HG03457 (cell line): Measurements from ENCODE around the gene TMEM217.

Experiments
- ATAC-seq: cut with Tn5 transposase; IDR thresholded peaks from one replicate; pipeline ENCODE4 v1.9.1; 2021; ENCODE audit warnings: moderate number of reproducible peaks; ENCODE audit not compliant: unreplicated experiment

Gene TMEM217

GRCh38 chr6:37170273-37171200 is 87.4 kb downstream of the TMEM217 start:
- ATAC-seq, result peak; percentile 24

- ATAC-seq, result peak; percentile 39
Observed at GRCh38 chr6:37169496-37170272, 88.3 kb downstream of the TMEM217 start, which contains the start of gene PIM1. Gene PIM1, plus strand, starts transcription at chr6:37170152. Its CDS starts 424 bp downstream, at chr6:37170576.

GRCh38 chr6:37168811-37169495 is 89.0 kb downstream of the TMEM217 start:
- ATAC-seq, result no peak

- no peak for ATAC-seq
Observed at GRCh38 chr6:37168163-37168758, 89.7 kb downstream of the TMEM217 start.

GRCh38 chr6:37162740-37163139 is 95.2 kb downstream of the TMEM217 start:
- no peak for ATAC-seq
